GM12878 (cell line): ENCODE measurements around the gene ILF2. TPM values are rescaled to one million over a fixed set of nuclear protein-coding genes. Genes with fewer than 3 reads are reported as not detected.

ENCODE experiments used
- ATAC-seq: fragments of 200-7000 bp; cut with Tn5 transposase; 3 replicates; pipeline ENCODE4 v1.9.1; 2020; ENCODE audit warnings: mild to moderate bottlenecking, moderate library complexity
- BruUV-seq: library from RNA; stranded (reverse); fragments of 400-500 nt; replicated peaks from 2 replicates; lab custom pipeline; 2021; lab: Mats Ljungman, UMichigan
- CTCF ChIA-PET: fragments of 300-600 bp; sonication (Branson Sonifier 250); formaldehyde crosslinking; extraction: SDS; loops from one replicate; lab custom pipeline; 2021; ENCODE audit warnings: inconsistent platforms; lab: Yijun Ruan, JAX
- POLR2A ChIA-PET: fragments of 350-600 bp; formaldehyde crosslinking; extraction: SDS; loops from one replicate; lab custom pipeline; 2021; ENCODE audit warnings: inconsistent platforms; lab: Charles Lee
- RAD21 ChIA-PET: fragments of 300-600 bp; sonication (Branson Sonifier 250); formaldehyde crosslinking; loops from one replicate; lab custom pipeline; 2023; ENCODE audit warnings: antibody characterized with exemption; ENCODE audit not compliant: unreplicated experiment; lab: Charles Lee
- SMC1A ChIA-PET: fragments of 300-600 bp; sonication (Branson Sonifier 250); formaldehyde crosslinking; loops from one replicate; lab custom pipeline; 2023; ENCODE audit not compliant: unreplicated experiment, uncharacterized antibody; lab: Charles Lee
- DNase-seq: peaks from one replicate; pipeline ENCODE4 v3.0.0-alpha.2; 2011; ENCODE audit warnings: low read depth, low spot score
- FAIRE-seq: peaks from 3 replicates; lab custom pipeline; 2011; peaks lifted over from hg19 to GRCh38; lab: Jason Lieb, UNC
- H2AFZ ChIP-seq: 2 replicates; pipeline ENCODE4 v1.6.0; 2011; ENCODE audit warnings: low read depth, low read length, control low read depth; ENCODE audit not compliant: control insufficient read depth
- H3K27ac ChIP-seq: 2 replicates; pipeline ENCODE4 v1.5.1; 2011; ENCODE audit warnings: control low read depth; ENCODE audit not compliant: control insufficient read depth, insufficient read depth
- H3K27me3 ChIP-seq, 2 experiments: replicated peaks in 1 of 2; 2 replicates each; pipeline versions ENCODE4 v1.6.0 to v1.6.1; 2011; ENCODE audit warnings: low read length in 1 of 2; ENCODE audit not compliant: control insufficient read depth in 2 of 2, insufficient read depth in 2 of 2
- H3K36me3 ChIP-seq, 2 experiments: 2 replicates each; pipeline ENCODE4 v1.5.1; 2011; ENCODE audit warnings: low read length in 1 of 2; ENCODE audit not compliant: control insufficient read depth in 2 of 2, insufficient read depth in 2 of 2
- H3K4me1 ChIP-seq: 2 replicates; pipeline ENCODE4 v1.6.1; 2011; ENCODE audit warnings: mild to moderate bottlenecking, low read length, moderate library complexity, mixed read lengths; ENCODE audit not compliant: control insufficient read depth, insufficient read depth
- H3K4me2 ChIP-seq: 2 replicates; pipeline ENCODE4 v1.6.0; 2011; ENCODE audit warnings: control low read depth; ENCODE audit not compliant: control insufficient read depth, insufficient read depth
- H3K4me3 ChIP-seq: fragments of 200-600 bp; sonication (generic); 2 replicates; pipeline ENCODE4 v1.5.1; 2016
- H3K79me2 ChIP-seq: 2 replicates; pipeline ENCODE4 v1.6.0; 2011; ENCODE audit warnings: low read length; ENCODE audit not compliant: control insufficient read depth, insufficient read depth
- H3K9ac ChIP-seq: 2 replicates; pipeline ENCODE4 v1.8.0; 2011; ENCODE audit warnings: low read length, control low read depth, mixed read lengths; ENCODE audit not compliant: control insufficient read depth, insufficient read depth
- H3K9me3 ChIP-seq: replicated peaks from 3 replicates; pipeline ENCODE4 v1.5.1; 2011; ENCODE audit warnings: mild to moderate bottlenecking, low read length; ENCODE audit not compliant: control insufficient read depth, insufficient read depth
- H4K20me1 ChIP-seq: 2 replicates; pipeline ENCODE4 v1.6.0; 2011; ENCODE audit not compliant: control insufficient read depth, insufficient read depth
- CREB1 ChIP-seq: IDR thresholded peaks from 2 replicates; pipeline ENCODE4 v1.6.1; 2012; ENCODE audit warnings: low read depth, mild to moderate bottlenecking, inconsistent platforms
- FOXM1 ChIP-seq: IDR thresholded peaks from 2 replicates; pipeline ENCODE4 v1.6.1; 2012; ENCODE audit warnings: low read depth, mild to moderate bottlenecking, inconsistent platforms, low read length, moderate library complexity
- HDAC2 ChIP-seq: fragments of 200-600 bp; sonication (generic); IDR thresholded peaks from 2 replicates; pipeline ENCODE4 v1.6.1; 2017
- IKZF1 ChIP-seq: fragments of 450-650 bp; conservative IDR thresholded peaks from 2 replicates; pipeline ENCODE4 v1.6.1; 2017; ENCODE audit warnings: antibody characterized with exemption, mild to moderate bottlenecking
- MYC ChIP-seq: IDR thresholded peaks from 2 replicates; pipeline ENCODE4 v1.6.1; 2011; ENCODE audit warnings: mild to moderate bottlenecking, low read length, moderate library complexity, inconsistent platforms; ENCODE audit not compliant: insufficient read depth, insufficient replicate concordance, insufficient read length, severe bottlenecking
- RELA ChIP-seq: fragments of 450-650 bp; IDR thresholded peaks from 2 replicates; pipeline ENCODE4 v1.8.0; 2014; ENCODE audit warnings: borderline replicate concordance; ENCODE audit not compliant: partially characterized antibody
- SKIL ChIP-seq: fragments of 450-650 bp; IDR thresholded peaks from 2 replicates; pipeline ENCODE4 v1.6.1; 2017; ENCODE audit warnings: mild to moderate bottlenecking, low read depth, inconsistent platforms; ENCODE audit not compliant: poor library complexity, severe bottlenecking
- SMAD5 ChIP-seq: IDR thresholded peaks from 2 replicates; pipeline ENCODE4 v1.6.1; 2016; ENCODE audit warnings: antibody characterized with exemption, low read depth
- SPI1 ChIP-seq: IDR thresholded peaks from 2 replicates; pipeline ENCODE4 v1.6.1; 2011; ENCODE audit warnings: low read depth, mild to moderate bottlenecking, low read length, moderate library complexity, borderline replicate concordance; ENCODE audit not compliant: insufficient read depth
- ZNF217 ChIP-seq: fragments of 450-650 bp; IDR thresholded peaks from 2 replicates; pipeline ENCODE4 v1.6.1; 2017; ENCODE audit warnings: antibody characterized with exemption, mild to moderate bottlenecking
- ZNF592 ChIP-seq: fragments of 450-650 bp; IDR thresholded peaks from 2 replicates; pipeline ENCODE4 v1.6.1; 2017; ENCODE audit warnings: mild to moderate bottlenecking, moderate library complexity
- WGBS: methylation state at CpG from one replicate; pipeline ENCODE4 v1.1.6; 2016; ENCODE audit warnings: low lambda C conversion rate; ENCODE audit not compliant: insufficient replicate concordance, insufficient coverage; ENCODE audit errors: missing lambda C conversion rate; 5-methylcytosine and 5-hydroxymethylcytosine counted together
- in situ Hi-C: fragments of 300-500 bp; cut with MboI; formaldehyde crosslinking; loops from 9 replicates; pipeline ENCODE4 v1.14.3; 2018; ENCODE audit warnings: mixed read lengths
- intact Hi-C: fragments of 100-400 bp; cut with micrococcal nuclease; formaldehyde crosslinking; loops from one replicate; pipeline ENCODE4 v1.14.2; 2022; ENCODE audit not compliant: unreplicated experiment
- polyA plus RNA-seq, 11 experiments: library from polyadenylated mRNA; depleted of rRNA in 4 of 11; unstranded in 6 of 11; stranded (reverse) in 5 of 11; fragments of >200 nt; fragmentation: Nextera tagmentation in 4 of 11; fragmentation: Illumina TruSeq in 1 of 11; extraction: Ambion mirVana in 4 of 11; extraction: Trizol in 1 of 11; gene quantifications; 1 replicate in 1 of 11; 2 replicates in 10 of 11; pipeline versions ENCODE4 v1.2.1 to v1.2.3, GENCODE V29; 2011 to 2016; ENCODE audit warnings: inconsistent platforms in 2 of 11, missing spikeins in 2 of 11, low read depth in 1 of 11
- total RNA-seq, 4 experiments: library from RNA; depleted of rRNA in 3 of 4; stranded (reverse); fragments of >200 nt in 3 of 4; fragmentation: Illumina TruSeq in 1 of 4; extraction: Trizol in 1 of 4; gene quantifications; 2 replicates each; pipeline versions ENCODE4 v1.2.1 to v1.2.3, GENCODE V29; 2013 to 2021
- TF ChIP-seq, protein P1 (sequence below): fragments of 150-350 bp; IDR thresholded peaks from 2 replicates; pipeline ENCODE4 v1.6.1; 2016; ENCODE audit warnings: low read depth, low read length

ILF2 gene
- total and polyA plus RNA-seq, 10 of the 15 experiments (the other 5 are each of a cell fraction or from before 2014, with no cell fraction given): 261 to 520 (median 449) TPM

DNA sequence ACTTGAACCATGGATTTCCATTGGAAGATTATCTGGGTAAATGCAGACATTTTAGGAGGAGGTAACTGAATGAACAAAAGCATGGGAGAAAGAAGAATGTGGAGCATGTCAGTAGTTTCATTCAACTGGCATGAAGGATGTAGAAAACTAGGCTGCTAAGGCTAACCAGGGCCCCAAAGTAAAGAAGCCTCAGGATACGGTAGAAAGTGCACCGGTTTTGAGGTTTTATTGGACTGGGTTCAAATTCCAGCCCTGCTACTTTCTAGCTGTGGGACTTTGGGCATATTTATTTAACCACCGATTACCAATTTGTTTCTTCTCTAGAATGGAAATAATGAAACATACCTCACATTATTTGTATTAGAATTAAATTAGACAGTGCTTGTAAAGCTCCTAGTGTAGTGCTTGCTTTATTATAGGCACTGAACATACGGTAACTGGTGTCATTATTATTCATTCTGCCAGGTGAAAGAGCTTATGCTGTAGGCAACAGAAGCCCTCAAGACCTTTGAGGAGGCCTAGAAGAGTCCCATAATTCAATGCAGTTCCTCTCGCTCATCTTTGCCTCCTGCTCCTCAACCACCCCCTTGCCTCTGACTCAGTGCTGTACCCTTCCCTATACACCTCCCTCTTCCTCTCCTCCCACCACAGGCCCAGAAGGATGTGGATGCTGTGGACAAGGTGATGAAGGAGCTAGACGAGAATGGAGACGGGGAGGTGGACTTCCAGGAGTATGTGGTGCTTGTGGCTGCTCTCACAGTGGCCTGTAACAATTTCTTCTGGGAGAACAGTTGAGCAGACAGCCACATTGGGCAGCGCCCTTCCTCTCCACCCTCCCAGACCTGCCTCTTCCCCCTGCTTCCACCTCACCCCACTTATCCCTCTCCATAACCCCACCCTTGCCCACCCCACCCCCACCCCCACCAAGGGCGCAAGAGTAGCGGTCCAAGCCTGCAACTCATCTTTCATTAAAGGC lies 39.5 kb downstream of the ILF2 start:
- in situ Hi-C loops (no loop called here), intact Hi-C loops (no loop called here)
- no peaks in the 10 kb centered on the region for H3K9me3 ChIP-seq
- POLR2A ChIA-PET: interaction anchor here (0.6 kb wide), 1 partner anchor 250 kb away, joined by 3 read pairs; no protein-coding TSS in a partner anchor
- no peak overlapping the region for H3K9ac ChIP-seq
- H3K4me1 ChIP-seq: peaks cover 14% of the 10 kb centered on the region
- RAD21 ChIA-PET: interaction anchor here (1.5 kb wide), 1 partner anchor 59 kb away, joined by 7 read pairs; no protein-coding TSS in a partner anchor
- SMC1A ChIA-PET: interaction anchor here (1.0 kb wide), 1 partner anchor 31 kb away, joined by 3 read pairs; no protein-coding TSS in a partner anchor
- H3K4me3 ChIP-seq: no peak overlapping the region
- H3K4me2 ChIP-seq: no peak overlapping the region
- no peaks in the 10 kb centered on the region for H4K20me1 ChIP-seq
- CTCF ChIA-PET: interaction anchor here (0.6 to 5.2 kb wide), 4 partner anchors 15 to 121 kb away, joined by 3 to 66 read pairs (median 8); partner anchors contain the start of genes S100A14 and S100A16
- H2AFZ ChIP-seq: no peak overlapping the region
- H3K27me3 ChIP-seq: no peaks in the 10 kb centered on the region
- 71% methylated on average over 7 of the region's 10 CpGs for WGBS
- FAIRE-seq (no peak), DNase-seq (no peak), ATAC-seq (no peak)
- H3K27ac ChIP-seq: no peak overlapping the region
- TSS peak; percentile 52 for BruUV-seq
- peaks cover 23% of the 10 kb centered on the region for H3K79me2 ChIP-seq
- H3K36me3 ChIP-seq: peaks cover 0 to 6% of the 10 kb centered on the region in 2 experiments; a peak in 2 of 4 replicates
- no peak for TF ChIP-seq SMAD5
- TF ChIP-seq SPI1: no peak
- TF ChIP-seq FOXM1: no peak
- TF ChIP-seq ZNF592: no peak
- TF ChIP-seq SKIL: no peak
- TF ChIP-seq IKZF1: no peak
- TF ChIP-seq CREB1: no peak
- TF ChIP-seq ZNF217: no peak
- no peak for TF ChIP-seq HDAC2
- no peak for TF ChIP-seq MYC
- TF ChIP-seq, protein P1, sequence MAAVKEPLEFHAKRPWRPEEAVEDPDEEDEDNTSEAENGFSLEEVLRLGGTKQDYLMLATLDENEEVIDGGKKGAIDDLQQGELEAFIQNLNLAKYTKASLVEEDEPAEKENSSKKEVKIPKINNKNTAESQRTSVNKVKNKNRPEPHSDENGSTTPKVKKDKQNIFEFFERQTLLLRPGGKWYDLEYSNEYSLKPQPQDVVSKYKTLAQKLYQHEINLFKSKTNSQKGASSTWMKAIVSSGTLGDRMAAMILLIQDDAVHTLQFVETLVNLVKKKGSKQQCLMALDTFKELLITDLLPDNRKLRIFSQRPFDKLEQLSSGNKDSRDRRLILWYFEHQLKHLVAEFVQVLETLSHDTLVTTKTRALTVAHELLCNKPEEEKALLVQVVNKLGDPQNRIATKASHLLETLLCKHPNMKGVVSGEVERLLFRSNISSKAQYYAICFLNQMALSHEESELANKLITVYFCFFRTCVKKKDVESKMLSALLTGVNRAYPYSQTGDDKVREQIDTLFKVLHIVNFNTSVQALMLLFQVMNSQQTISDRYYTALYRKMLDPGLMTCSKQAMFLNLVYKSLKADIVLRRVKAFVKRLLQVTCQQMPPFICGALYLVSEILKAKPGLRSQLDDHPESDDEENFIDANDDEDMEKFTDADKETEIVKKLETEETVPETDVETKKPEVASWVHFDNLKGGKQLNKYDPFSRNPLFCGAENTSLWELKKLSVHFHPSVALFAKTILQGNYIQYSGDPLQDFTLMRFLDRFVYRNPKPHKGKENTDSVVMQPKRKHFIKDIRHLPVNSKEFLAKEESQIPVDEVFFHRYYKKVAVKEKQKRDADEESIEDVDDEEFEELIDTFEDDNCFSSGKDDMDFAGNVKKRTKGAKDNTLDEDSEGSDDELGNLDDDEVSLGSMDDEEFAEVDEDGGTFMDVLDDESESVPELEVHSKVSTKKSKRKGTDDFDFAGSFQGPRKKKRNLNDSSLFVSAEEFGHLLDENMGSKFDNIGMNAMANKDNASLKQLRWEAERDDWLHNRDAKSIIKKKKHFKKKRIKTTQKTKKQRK: no peak
- TF ChIP-seq RELA: no peak
